SK-N-SH treated with all-trans-retinoic acid at 6 μM for 48 hours (cell line): ENCODE results near the gene AP3B1.

Experiments
- BACH2 ChIP-seq: fragments of 250-450 bp; sonication (Bioruptor Pico); IDR thresholded peaks from 2 replicates; pipeline ENCODE4 v1.9.0; 2021; ENCODE audit warnings: mild to moderate bottlenecking, borderline replicate concordance
- ESRRG ChIP-seq: fragments of 250-450 bp; sonication (Bioruptor Pico); IDR thresholded peaks from 2 replicates; pipeline ENCODE4 v1.6.1; 2021; ENCODE audit warnings: mild to moderate bottlenecking
- OSR1 ChIP-seq: fragments of 250-450 bp; sonication (Bioruptor Pico); IDR thresholded peaks from 2 replicates; pipeline ENCODE4 v1.8.0; 2022; ENCODE audit warnings: moderate library complexity, mild to moderate bottlenecking, inconsistent platforms
- PATZ1 ChIP-seq: fragments of 250-450 bp; sonication (Bioruptor Pico); IDR thresholded peaks from 2 replicates; pipeline ENCODE4 v1.8.0; 2020; ENCODE audit warnings: mild to moderate bottlenecking, moderate library complexity, borderline replicate concordance
- PPARA ChIP-seq: fragments of 250-450 bp; sonication (Bioruptor Pico); IDR thresholded peaks from 2 replicates; pipeline ENCODE4 v1.5.0; 2020; ENCODE audit warnings: mild to moderate bottlenecking, borderline replicate concordance
- TCF4 ChIP-seq: fragments of 250-450 bp; sonication (Bioruptor Pico); IDR thresholded peaks from 2 replicates; pipeline ENCODE4 v1.8.0; 2021; ENCODE audit warnings: mild to moderate bottlenecking, moderate library complexity, borderline replicate concordance
- TOX ChIP-seq: fragments of 250-450 bp; sonication (Bioruptor Pico); IDR thresholded peaks from 2 replicates; pipeline ENCODE4 v1.8.0; 2021; ENCODE audit warnings: mild to moderate bottlenecking, moderate library complexity, borderline replicate concordance
- ZFP3 ChIP-seq: fragments of 250-450 bp; sonication (Bioruptor Pico); IDR thresholded peaks from 2 replicates; pipeline ENCODE4 v1.5.0; 2020; ENCODE audit warnings: mild to moderate bottlenecking, moderate library complexity
- ZFP30 ChIP-seq: fragments of 450-650 bp; formaldehyde crosslinking; IDR thresholded peaks from 2 replicates; pipeline ENCODE4 v1.5.0; 2022; ENCODE audit warnings: mild to moderate bottlenecking, moderate library complexity
- ZNF8 ChIP-seq: fragments of 450-650 bp; formaldehyde crosslinking; IDR thresholded peaks from 2 replicates; pipeline ENCODE4 v1.5.0; 2020; ENCODE audit warnings: mild to moderate bottlenecking, moderate library complexity
- TF ChIP-seq, protein P1 (sequence below): fragments of 250-450 bp; sonication (Bioruptor Pico); IDR thresholded peaks from 2 replicates; pipeline ENCODE4 v1.5.1; 2020; ENCODE audit warnings: low read depth, mild to moderate bottlenecking, moderate library complexity
- TF ChIP-seq, protein P2 (sequence below): fragments of 250-450 bp; sonication (Bioruptor Pico); IDR thresholded peaks from 2 replicates; pipeline ENCODE4 v1.5.0; 2020; ENCODE audit warnings: mild to moderate bottlenecking, moderate library complexity

DNA sequence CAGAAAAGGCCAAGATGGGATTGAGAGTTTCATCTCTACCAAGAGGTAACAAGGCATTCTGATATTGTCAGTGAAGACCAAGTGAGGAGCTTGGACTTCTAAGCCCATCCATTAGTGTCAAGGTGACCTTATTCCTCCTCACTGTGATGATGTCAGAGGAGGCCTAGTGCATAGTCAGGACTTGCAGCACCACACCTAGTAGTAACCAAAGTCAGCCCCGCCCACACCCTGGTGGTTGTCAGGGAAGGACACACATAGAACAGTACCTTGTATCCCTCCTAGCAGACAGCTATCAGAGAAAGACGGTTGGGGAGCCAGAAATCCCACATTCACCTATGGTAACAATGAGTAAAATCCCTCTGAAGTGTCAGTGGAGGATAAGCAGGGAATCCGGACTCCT, 111.7 kb downstream of the AP3B1 start:
- TF ChIP-seq TCF4 (CRISPR knock-in tag) (no peak), ESRRG (CRISPR knock-in tag) (no peak), ZFP30 (no peak), OSR1 (CRISPR knock-in tag) (no peak), BACH2 (CRISPR knock-in tag) (no peak), PATZ1 (CRISPR knock-in tag) (no peak), ZFP3 (CRISPR knock-in tag) (no peak), PPARA (CRISPR knock-in tag) (no peak), TOX (CRISPR knock-in tag) (no peak), ZNF8 (CRISPR knock-in tag) (no peak)
- TF ChIP-seq, protein P1, sequence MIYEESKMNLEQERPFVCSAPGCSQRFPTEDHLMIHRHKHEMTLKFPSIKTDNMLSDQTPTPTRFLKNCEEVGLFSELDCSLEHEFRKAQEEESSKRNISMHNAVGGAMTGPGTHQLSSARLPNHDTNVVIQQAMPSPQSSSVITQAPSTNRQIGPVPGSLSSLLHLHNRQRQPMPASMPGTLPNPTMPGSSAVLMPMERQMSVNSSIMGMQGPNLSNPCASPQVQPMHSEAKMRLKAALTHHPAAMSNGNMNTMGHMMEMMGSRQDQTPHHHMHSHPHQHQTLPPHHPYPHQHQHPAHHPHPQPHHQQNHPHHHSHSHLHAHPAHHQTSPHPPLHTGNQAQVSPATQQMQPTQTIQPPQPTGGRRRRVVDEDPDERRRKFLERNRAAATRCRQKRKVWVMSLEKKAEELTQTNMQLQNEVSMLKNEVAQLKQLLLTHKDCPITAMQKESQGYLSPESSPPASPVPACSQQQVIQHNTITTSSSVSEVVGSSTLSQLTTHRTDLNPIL (CRISPR knock-in tag): no peak
- TF ChIP-seq, protein P2, sequence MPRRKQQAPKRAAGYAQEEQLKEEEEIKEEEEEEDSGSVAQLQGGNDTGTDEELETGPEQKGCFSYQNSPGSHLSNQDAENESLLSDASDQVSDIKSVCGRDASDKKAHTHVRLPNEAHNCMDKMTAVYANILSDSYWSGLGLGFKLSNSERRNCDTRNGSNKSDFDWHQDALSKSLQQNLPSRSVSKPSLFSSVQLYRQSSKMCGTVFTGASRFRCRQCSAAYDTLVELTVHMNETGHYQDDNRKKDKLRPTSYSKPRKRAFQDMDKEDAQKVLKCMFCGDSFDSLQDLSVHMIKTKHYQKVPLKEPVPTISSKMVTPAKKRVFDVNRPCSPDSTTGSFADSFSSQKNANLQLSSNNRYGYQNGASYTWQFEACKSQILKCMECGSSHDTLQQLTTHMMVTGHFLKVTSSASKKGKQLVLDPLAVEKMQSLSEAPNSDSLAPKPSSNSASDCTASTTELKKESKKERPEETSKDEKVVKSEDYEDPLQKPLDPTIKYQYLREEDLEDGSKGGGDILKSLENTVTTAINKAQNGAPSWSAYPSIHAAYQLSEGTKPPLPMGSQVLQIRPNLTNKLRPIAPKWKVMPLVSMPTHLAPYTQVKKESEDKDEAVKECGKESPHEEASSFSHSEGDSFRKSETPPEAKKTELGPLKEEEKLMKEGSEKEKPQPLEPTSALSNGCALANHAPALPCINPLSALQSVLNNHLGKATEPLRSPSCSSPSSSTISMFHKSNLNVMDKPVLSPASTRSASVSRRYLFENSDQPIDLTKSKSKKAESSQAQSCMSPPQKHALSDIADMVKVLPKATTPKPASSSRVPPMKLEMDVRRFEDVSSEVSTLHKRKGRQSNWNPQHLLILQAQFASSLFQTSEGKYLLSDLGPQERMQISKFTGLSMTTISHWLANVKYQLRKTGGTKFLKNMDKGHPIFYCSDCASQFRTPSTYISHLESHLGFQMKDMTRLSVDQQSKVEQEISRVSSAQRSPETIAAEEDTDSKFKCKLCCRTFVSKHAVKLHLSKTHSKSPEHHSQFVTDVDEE (CRISPR knock-in tag): no peak
